HEK293 (cell line): Measurements from ENCODE around the gene B3GLCT.

ENCODE experiments used
- CTCF ChIP-seq: fragments of 450-650 bp; formaldehyde crosslinking; IDR thresholded peaks from 2 replicates; pipeline ENCODE4 v1.5.1; 2016; ENCODE audit warnings: missing biosample characterization, missing genetic modification characterization
- HOXC10 ChIP-seq: sonication (generic); formaldehyde crosslinking; IDR thresholded peaks from 2 replicates; pipeline ENCODE4 v1.8.1; 2023; ENCODE audit warnings: mild to moderate bottlenecking, missing genetic modification reagents
- KLF9 ChIP-seq: fragments of 450-650 bp; formaldehyde crosslinking; IDR thresholded peaks from 2 replicates; pipeline ENCODE4 v1.5.1; 2016; ENCODE audit warnings: missing biosample characterization, missing genetic modification characterization, low read depth
- OVOL3 ChIP-seq: fragments of 450-650 bp; formaldehyde crosslinking; IDR thresholded peaks from 2 replicates; pipeline ENCODE4 v1.5.1; 2016; ENCODE audit warnings: missing biosample characterization, missing genetic modification characterization
- PATZ1 ChIP-seq: fragments of 450-650 bp; formaldehyde crosslinking; IDR thresholded peaks from 2 replicates; pipeline ENCODE4 v1.5.1; 2016; ENCODE audit warnings: missing biosample characterization, missing genetic modification characterization
- ZFP3 ChIP-seq: fragments of 450-650 bp; formaldehyde crosslinking; IDR thresholded peaks from 2 replicates; pipeline ENCODE4 v1.5.1; 2016; ENCODE audit warnings: low read depth, missing biosample characterization, missing genetic modification characterization
- ZNF274 ChIP-seq, 2 experiments: fragments of 200-500 bp in 1 of 2; fragments of 450-650 bp in 1 of 2; sonication (Bioruptor generic) in 1 of 2; formaldehyde crosslinking in 1 of 2; IDR thresholded peaks; 2 replicates each; pipeline versions ENCODE4 v1.5.1 to v1.6.1; 2014 to 2016; ENCODE audit warnings: borderline replicate concordance in 1 of 2, inconsistent platforms in 1 of 2, low read length in 1 of 2, missing biosample characterization in 1 of 2, missing genetic modification characterization in 1 of 2
- ZNF561 ChIP-seq: fragments of 450-650 bp; IDR thresholded peaks from 2 replicates; pipeline ENCODE4 v1.5.1; 2018; ENCODE audit warnings: missing biosample characterization, missing genetic modification characterization, borderline replicate concordance
- ZSCAN30 ChIP-seq: fragments of 450-650 bp; IDR thresholded peaks from 2 replicates; pipeline ENCODE4 v1.5.1; 2018; ENCODE audit warnings: missing biosample characterization, mild to moderate bottlenecking, missing genetic modification characterization, moderate library complexity
- ZSCAN4 ChIP-seq: fragments of 450-650 bp; formaldehyde crosslinking; IDR thresholded peaks from 2 replicates; pipeline ENCODE4 v1.5.1; 2017; ENCODE audit warnings: missing biosample characterization, missing genetic modification characterization

GRCh38 chr13:31159306-31159705, 40.5 kb upstream of the B3GLCT start:
- no peak for TF ChIP-seq CTCF (tag by site-specific recombination)
- TF ChIP-seq HOXC10 (CRISPR knock-in tag): no peak
- TF ChIP-seq ZFP3 (tag by site-specific recombination): no peak
- no peak for TF ChIP-seq OVOL3 (tag by site-specific recombination)
- TF ChIP-seq ZSCAN4 (tag by site-specific recombination): no peak
- no peak for TF ChIP-seq ZSCAN30 (tag by site-specific recombination)
- no peak for TF ChIP-seq ZNF561
- TF ChIP-seq KLF9 (tag by site-specific recombination): no peak
- no peak for TF ChIP-seq PATZ1 (tag by site-specific recombination)
- TF ChIP-seq ZNF274 (IDR thresholded peaks at IDR 0.05; ENCODE audit: low read length): no peak
- no peak for TF ChIP-seq ZNF274 (tag by site-specific recombination; IDR thresholded peaks at IDR 0.05; ENCODE audit: borderline replicate concordance)
